ENCODE data around the gene RNF39.

DNA sequence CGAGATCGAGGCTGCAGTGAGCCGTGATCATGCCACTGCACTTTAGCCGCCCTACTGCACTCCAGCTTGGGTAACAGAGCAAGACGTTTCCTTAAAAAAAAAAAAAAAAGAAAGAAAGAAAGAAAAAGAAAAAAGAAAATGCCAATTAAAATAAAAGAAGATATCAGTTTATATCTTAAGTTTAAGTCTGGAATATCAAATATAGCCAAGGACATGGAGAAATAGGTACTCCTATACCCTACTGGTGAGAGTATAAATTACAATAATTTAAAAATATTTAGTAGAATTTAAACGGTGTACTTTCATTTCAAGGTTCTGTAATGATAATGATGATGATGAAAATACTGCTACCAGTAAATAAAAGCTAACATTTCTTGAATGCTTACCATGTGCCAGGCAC lies 41.2 kb upstream of the RNF39 start:
- TF ChIP-seq, protein P1, sequence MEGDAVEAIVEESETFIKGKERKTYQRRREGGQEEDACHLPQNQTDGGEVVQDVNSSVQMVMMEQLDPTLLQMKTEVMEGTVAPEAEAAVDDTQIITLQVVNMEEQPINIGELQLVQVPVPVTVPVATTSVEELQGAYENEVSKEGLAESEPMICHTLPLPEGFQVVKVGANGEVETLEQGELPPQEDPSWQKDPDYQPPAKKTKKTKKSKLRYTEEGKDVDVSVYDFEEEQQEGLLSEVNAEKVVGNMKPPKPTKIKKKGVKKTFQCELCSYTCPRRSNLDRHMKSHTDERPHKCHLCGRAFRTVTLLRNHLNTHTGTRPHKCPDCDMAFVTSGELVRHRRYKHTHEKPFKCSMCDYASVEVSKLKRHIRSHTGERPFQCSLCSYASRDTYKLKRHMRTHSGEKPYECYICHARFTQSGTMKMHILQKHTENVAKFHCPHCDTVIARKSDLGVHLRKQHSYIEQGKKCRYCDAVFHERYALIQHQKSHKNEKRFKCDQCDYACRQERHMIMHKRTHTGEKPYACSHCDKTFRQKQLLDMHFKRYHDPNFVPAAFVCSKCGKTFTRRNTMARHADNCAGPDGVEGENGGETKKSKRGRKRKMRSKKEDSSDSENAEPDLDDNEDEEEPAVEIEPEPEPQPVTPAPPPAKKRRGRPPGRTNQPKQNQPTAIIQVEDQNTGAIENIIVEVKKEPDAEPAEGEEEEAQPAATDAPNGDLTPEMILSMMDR (IDR thresholded peaks at IDR 0.05) = peak in 1 of 5 experiments; percentile 8
- TF ChIP-seq POLR2A (IDR thresholded peaks at IDR 0.05) (no peak), EP300 (IDR thresholded peaks at IDR 0.05) (no peak)
